Right lung (tissue), 5 donors: ENCODE results near the gene ZNRF4. TPM values are rescaled to one million over a fixed set of nuclear protein-coding genes. Genes with fewer than 3 reads are reported as not detected.

Experiments
- DNase-seq, 2 donors: peaks; one replicate each; pipeline ENCODE4 v3.0.0-alpha.2; 2013
- polyA plus RNA-seq, 5 donors: library from polyadenylated mRNA; unstranded; fragments of 120-200 nt; gene quantifications; one replicate each; pipeline versions ENCODE4 v1.2.1 to v1.2.3, GENCODE V29; 2013; ENCODE audit warnings: inconsistent platforms in 1 of 5, low replicate concordance in 1 of 5; ENCODE audit not compliant: insufficient read length in 5 of 5, insufficient read depth in 1 of 5

Gene ZNRF4
- polyA plus RNA-seq, 5 donors, result not detected

GRCh38 chr19:5504114-5504513 is 48.9 kb downstream of the ZNRF4 start:
- no peak for DNase-seq

Other genes with a start within 250 kb of the ZNRF4 start
- gene PTPRS, start 114.6 kb upstream of the ZNRF4 start, polyA plus RNA-seq, result 10 to 100 TPM; 55.4 to 81.9 (median 77.6) TPM
- under 1 TPM; 0.40 to 0.64 (median 0.50) TPM for gene TINCR, start 112.5 kb downstream of the ZNRF4 start, polyA plus RNA-seq
- 100 to 1,000 TPM in 1 of 5 donors, 10 to 100 TPM in 4; 71.8 to 106 (median 80.3) TPM for gene SAFB2, start 167.4 kb downstream of the ZNRF4 start, polyA plus RNA-seq
- 100 to 1,000 TPM; 150 to 201 (median 159) TPM for gene SAFB, start 167.7 kb downstream of the ZNRF4 start, polyA plus RNA-seq
- 10 to 100 TPM; 24.4 to 66.9 (median 30.4) TPM for gene MICOS13, start 225.1 kb downstream of the ZNRF4 start, polyA plus RNA-seq
- 10 to 100 TPM in 2 of 5 donors, 1 to 10 TPM in 3; 7.5 to 11.4 (median 9.0) TPM for gene HSD11B1L, start 225.6 kb downstream of the ZNRF4 start, polyA plus RNA-seq
- gene RPL36, start 234.9 kb downstream of the ZNRF4 start, polyA plus RNA-seq, result 1,000 to 10,000 TPM in 1 of 5 donors, 100 to 1,000 TPM in 4; 697 to 1,241 (median 771) TPM